ENCODE measurements around the gene IL4R. TPM values are rescaled to one million over a fixed set of nuclear protein-coding genes. Genes with fewer than 3 reads are reported as not detected.

Gene IL4R
- total RNA-seq, 1 experiment from 2014 or later: 29.6 TPM

DNA sequence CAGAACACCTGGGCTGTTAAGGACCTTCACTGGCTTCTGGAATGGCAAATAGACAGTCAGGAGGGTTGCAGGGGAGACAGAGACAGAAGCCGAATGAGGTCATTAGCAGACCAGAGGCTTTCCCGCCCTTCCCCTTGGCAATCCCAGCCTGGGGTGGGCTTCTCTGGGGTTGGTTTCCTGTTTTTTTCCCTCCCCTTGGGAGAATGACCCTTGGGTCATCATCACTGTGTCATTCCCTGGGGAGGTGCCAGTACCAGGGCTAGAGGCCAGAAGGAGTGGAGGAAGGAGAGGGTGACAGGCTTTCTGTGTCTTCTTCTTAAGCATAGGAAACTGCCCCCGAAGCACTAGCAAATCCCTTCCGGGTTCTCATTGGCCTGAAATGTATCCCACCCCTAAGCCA lies 45.3 kb downstream of the IL4R start (continued):
- TF ChIP-seq, protein P1, sequence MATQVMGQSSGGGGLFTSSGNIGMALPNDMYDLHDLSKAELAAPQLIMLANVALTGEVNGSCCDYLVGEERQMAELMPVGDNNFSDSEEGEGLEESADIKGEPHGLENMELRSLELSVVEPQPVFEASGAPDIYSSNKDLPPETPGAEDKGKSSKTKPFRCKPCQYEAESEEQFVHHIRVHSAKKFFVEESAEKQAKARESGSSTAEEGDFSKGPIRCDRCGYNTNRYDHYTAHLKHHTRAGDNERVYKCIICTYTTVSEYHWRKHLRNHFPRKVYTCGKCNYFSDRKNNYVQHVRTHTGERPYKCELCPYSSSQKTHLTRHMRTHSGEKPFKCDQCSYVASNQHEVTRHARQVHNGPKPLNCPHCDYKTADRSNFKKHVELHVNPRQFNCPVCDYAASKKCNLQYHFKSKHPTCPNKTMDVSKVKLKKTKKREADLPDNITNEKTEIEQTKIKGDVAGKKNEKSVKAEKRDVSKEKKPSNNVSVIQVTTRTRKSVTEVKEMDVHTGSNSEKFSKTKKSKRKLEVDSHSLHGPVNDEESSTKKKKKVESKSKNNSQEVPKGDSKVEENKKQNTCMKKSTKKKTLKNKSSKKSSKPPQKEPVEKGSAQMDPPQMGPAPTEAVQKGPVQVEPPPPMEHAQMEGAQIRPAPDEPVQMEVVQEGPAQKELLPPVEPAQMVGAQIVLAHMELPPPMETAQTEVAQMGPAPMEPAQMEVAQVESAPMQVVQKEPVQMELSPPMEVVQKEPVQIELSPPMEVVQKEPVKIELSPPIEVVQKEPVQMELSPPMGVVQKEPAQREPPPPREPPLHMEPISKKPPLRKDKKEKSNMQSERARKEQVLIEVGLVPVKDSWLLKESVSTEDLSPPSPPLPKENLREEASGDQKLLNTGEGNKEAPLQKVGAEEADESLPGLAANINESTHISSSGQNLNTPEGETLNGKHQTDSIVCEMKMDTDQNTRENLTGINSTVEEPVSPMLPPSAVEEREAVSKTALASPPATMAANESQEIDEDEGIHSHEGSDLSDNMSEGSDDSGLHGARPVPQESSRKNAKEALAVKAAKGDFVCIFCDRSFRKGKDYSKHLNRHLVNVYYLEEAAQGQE (IDR thresholded peaks at IDR 0.05; ENCODE audit: low read depth): no peak
- TF ChIP-seq ZFX (IDR thresholded peaks at IDR 0.05): no peak
- TF ChIP-seq RAD21 (IDR thresholded peaks at IDR 0.05; ENCODE audit: low read depth): no peak
- TF ChIP-seq CBX3 (IDR thresholded peaks at IDR 0.05; ENCODE audit: low read depth): no peak
- no peak for TF ChIP-seq SRF (IDR thresholded peaks at IDR 0.05; ENCODE audit: low read depth)
- no peak for TF ChIP-seq SP1 (IDR thresholded peaks at IDR 0.05; ENCODE audit: low read depth)
- TF ChIP-seq ZNF274 (IDR thresholded peaks at IDR 0.05; ENCODE audit: low read depth, low read length): no peak
- TF ChIP-seq EGR1 (IDR thresholded peaks at IDR 0.05; ENCODE audit: low read depth): no peak
- no peak for TF ChIP-seq YY1 (IDR thresholded peaks at IDR 0.05; ENCODE audit: extremely low read depth, insufficient replicate concordance, low read depth, low read length)
- no peak for TF ChIP-seq POLR2A (IDR thresholded peaks at IDR 0.05; ENCODE audit: borderline replicate concordance, extremely low read depth, insufficient read depth, insufficient read length)
- TF ChIP-seq POLR2AphosphoS5 (IDR thresholded peaks at IDR 0.05; ENCODE audit: low read depth, low read length): no peak
- TF ChIP-seq EZH2phosphoT487 (IDR thresholded peaks at IDR 0.05; ENCODE audit: borderline replicate concordance): no peak
- TF ChIP-seq ELF1 (IDR thresholded peaks at IDR 0.05; ENCODE audit: borderline replicate concordance, low read depth): no peak
- no peak for TF ChIP-seq CEBPB (IDR thresholded peaks at IDR 0.05; ENCODE audit: low read depth)

DNA sequence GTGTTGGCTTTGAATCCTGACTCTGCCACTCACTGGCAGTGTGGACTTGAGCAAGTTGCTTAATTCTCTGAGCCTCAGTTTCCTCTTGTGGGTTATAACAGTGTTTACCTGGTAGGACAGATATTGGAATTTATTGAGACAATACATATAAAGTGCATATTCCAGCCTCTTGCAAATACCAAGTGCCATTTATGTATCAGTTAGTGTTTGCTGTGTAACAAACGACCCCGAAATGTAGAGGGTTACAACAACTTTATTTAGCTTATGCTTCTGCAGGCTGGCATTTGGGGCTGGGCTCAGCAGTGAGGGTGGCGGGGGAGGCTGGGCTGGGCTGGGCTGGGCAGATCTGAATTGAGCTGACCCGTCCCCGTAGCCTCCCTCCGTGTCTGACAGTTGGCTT lies 45.8 kb downstream of the IL4R start:
- Histone ChIP-seq H3K9me2 (ENCODE audit: insufficient read depth) (no peaks in the 10 kb centered on the region), H3K4me3 (replicated peaks in 1 of 2; ENCODE audit: low read depth in 1 of 2, low read length in 2 of 2) (no peak overlapping the region), H3K27me3 (ENCODE audit: insufficient read depth, low read length) (no peaks in the 10 kb centered on the region), H3K4me2 (ENCODE audit: low read length) (no peak overlapping the region), H3K79me2 (ENCODE audit: insufficient read depth, low read length) (no peaks in the 10 kb centered on the region), H2AFZ (ENCODE audit: low read depth, low read length, poor library complexity, severe bottlenecking) (no peak overlapping the region), H4K20me1 (ENCODE audit: insufficient read depth) (no peaks in the 10 kb centered on the region), H3K27ac (ENCODE audit: low read depth, low read length) (no peak overlapping the region), H3K9ac (ENCODE audit: low read length) (no peak overlapping the region), H3K4me1 (ENCODE audit: control insufficient read depth in 1 of 2, insufficient read depth in 2 of 2, low read length in 2 of 2) (peaks cover 0 to 13% of the 10 kb centered on the region in 2 experiments; a peak in 2 of 4 replicates), H3K9me3 (ENCODE audit: control insufficient read depth in 1 of 2, insufficient read depth in 1 of 2, low read depth in 1 of 2, low read length in 2 of 2) (no peaks in the 10 kb centered on the region; a peak in 1 of 4 replicates), H3K36me3 (ENCODE audit: control insufficient read depth in 1 of 2, insufficient read depth in 2 of 2, low read length in 2 of 2) (peaks cover 0 to 42% of the 10 kb centered on the region in 2 experiments; a peak in 2 of 4 replicates)
- ChIA-PET RAD21 (ENCODE audit: low non-redundant PET in 1 of 2, low total read pairs in 2 of 2, uncharacterized antibody in 2 of 2, unreplicated experiment in 2 of 2) (interaction anchor here in 1 of 2 experiments (0.7 kb wide), 1 partner anchor 42 kb away, joined by 4 read pairs; no protein-coding TSS in a partner anchor), CTCF (no interaction called here), POLR2A (interaction anchor here (0.7 kb wide), 1 partner anchor 39 kb away, joined by 3 read pairs; no protein-coding TSS in a partner anchor)
- ATAC-seq: no peak
- no peak for DNase-seq (ENCODE audit: low read depth, low spot score)
- intact Hi-C loops (cut with micrococcal nuclease): no loop called here
- no TSS peak for BruUV-seq (replicated peaks)
- TF ChIP-seq, protein P2, sequence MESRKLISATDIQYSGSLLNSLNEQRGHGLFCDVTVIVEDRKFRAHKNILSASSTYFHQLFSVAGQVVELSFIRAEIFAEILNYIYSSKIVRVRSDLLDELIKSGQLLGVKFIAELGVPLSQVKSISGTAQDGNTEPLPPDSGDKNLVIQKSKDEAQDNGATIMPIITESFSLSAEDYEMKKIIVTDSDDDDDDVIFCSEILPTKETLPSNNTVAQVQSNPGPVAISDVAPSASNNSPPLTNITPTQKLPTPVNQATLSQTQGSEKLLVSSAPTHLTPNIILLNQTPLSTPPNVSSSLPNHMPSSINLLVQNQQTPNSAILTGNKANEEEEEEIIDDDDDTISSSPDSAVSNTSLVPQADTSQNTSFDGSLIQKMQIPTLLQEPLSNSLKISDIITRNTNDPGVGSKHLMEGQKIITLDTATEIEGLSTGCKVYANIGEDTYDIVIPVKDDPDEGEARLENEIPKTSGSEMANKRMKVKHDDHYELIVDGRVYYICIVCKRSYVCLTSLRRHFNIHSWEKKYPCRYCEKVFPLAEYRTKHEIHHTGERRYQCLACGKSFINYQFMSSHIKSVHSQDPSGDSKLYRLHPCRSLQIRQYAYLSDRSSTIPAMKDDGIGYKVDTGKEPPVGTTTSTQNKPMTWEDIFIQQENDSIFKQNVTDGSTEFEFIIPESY (IDR thresholded peaks at IDR 0.05; ENCODE audit: extremely low read depth, insufficient replicate concordance, low read length): no peak
- no peak for TF ChIP-seq SP1 (IDR thresholded peaks at IDR 0.05; ENCODE audit: low read depth)
- TF ChIP-seq TCF7L2 (IDR thresholded peaks at IDR 0.05; ENCODE audit: borderline replicate concordance, extremely low read depth, insufficient read depth, insufficient read length): no peak
- no peak for TF ChIP-seq RAD21 (IDR thresholded peaks at IDR 0.05; ENCODE audit: low read depth)
- TF ChIP-seq ZFX (IDR thresholded peaks at IDR 0.05): no peak
- TF ChIP-seq ZNF274 (IDR thresholded peaks at IDR 0.05; ENCODE audit: low read depth, low read length): no peak
- no peak for TF ChIP-seq YY1 (IDR thresholded peaks at IDR 0.05; ENCODE audit: extremely low read depth, insufficient replicate concordance, low read depth, low read length)
- no peak for TF ChIP-seq EGR1 (IDR thresholded peaks at IDR 0.05; ENCODE audit: low read depth)
- TF ChIP-seq, protein P3, sequence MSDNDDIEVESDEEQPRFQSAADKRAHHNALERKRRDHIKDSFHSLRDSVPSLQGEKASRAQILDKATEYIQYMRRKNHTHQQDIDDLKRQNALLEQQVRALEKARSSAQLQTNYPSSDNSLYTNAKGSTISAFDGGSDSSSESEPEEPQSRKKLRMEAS (IDR thresholded peaks at IDR 0.05): no peak
- no peak for TF ChIP-seq POLR2AphosphoS5 (IDR thresholded peaks at IDR 0.05; ENCODE audit: low read depth, low read length)
- no peak for TF ChIP-seq POLR2A (IDR thresholded peaks at IDR 0.05; ENCODE audit: borderline replicate concordance, extremely low read depth, insufficient read depth, insufficient read length)
- no peak for TF ChIP-seq SRF (IDR thresholded peaks at IDR 0.05; ENCODE audit: low read depth)
- TF ChIP-seq, protein P4, sequence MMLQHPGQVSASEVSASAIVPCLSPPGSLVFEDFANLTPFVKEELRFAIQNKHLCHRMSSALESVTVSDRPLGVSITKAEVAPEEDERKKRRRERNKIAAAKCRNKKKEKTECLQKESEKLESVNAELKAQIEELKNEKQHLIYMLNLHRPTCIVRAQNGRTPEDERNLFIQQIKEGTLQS (IDR thresholded peaks at IDR 0.05): no peak
- TF ChIP-seq ELF1 (IDR thresholded peaks at IDR 0.05; ENCODE audit: borderline replicate concordance, low read depth): no peak
- no peak for TF ChIP-seq SIN3A (IDR thresholded peaks at IDR 0.05; ENCODE audit: low read depth)
- no peak for TF ChIP-seq FOSL1 (IDR thresholded peaks at IDR 0.05; ENCODE audit: low read depth)
